Osteoblast (primary cell): ENCODE results near the gene SLC39A11. TPM values are rescaled to one million over a fixed set of nuclear protein-coding genes. Genes with fewer than 3 reads are reported as not detected.

ENCODE experiments used
- DNase-seq: peaks from one replicate; pipeline ENCODE4 v3.0.0; 2011; ENCODE audit warnings: low spot score, mixed read lengths; ENCODE audit not compliant: insufficient read length; ENCODE audit errors: missing footprints
- H2AFZ ChIP-seq: 2 replicates; pipeline ENCODE4 v1.6.0; 2011; ENCODE audit warnings: mild to moderate bottlenecking, low read length
- H3K27ac ChIP-seq: 2 replicates; pipeline ENCODE4 v1.5.1; 2011; ENCODE audit warnings: mild to moderate bottlenecking, low read depth, low read length, moderate library complexity
- H3K27me3 ChIP-seq: 2 replicates; pipeline ENCODE4 v1.6.0; 2012; ENCODE audit warnings: mild to moderate bottlenecking, control low read depth, inconsistent platforms, low read length, moderate library complexity; ENCODE audit not compliant: insufficient read depth
- H3K36me3 ChIP-seq: 2 replicates; pipeline ENCODE4 v1.5.1; 2011; ENCODE audit warnings: mild to moderate bottlenecking, low read length, control low read depth, moderate library complexity; ENCODE audit not compliant: insufficient read depth
- H3K4me1 ChIP-seq: 2 replicates; pipeline ENCODE4 v1.5.1; 2011; ENCODE audit warnings: mild to moderate bottlenecking, low read length, control low read depth, moderate library complexity; ENCODE audit not compliant: insufficient read depth
- H3K4me2 ChIP-seq: 2 replicates; pipeline ENCODE4 v1.6.0; 2011; ENCODE audit warnings: mild to moderate bottlenecking, low read length; ENCODE audit not compliant: insufficient read depth
- H3K4me3 ChIP-seq: fragments of 200-600 bp; sonication (generic); 3 replicates; pipeline ENCODE4 v1.5.1; 2012; ENCODE audit warnings: mild to moderate bottlenecking, low read length, inconsistent platforms; ENCODE audit not compliant: insufficient read depth
- H3K79me2 ChIP-seq: 2 replicates; pipeline ENCODE4 v1.6.0; 2012; ENCODE audit warnings: mild to moderate bottlenecking, low read length, control low read depth, inconsistent platforms; ENCODE audit not compliant: insufficient read depth
- H3K9me3 ChIP-seq: 2 replicates; pipeline ENCODE4 v1.5.1; 2011; ENCODE audit warnings: low read depth, low read length, control low read depth
- H4K20me1 ChIP-seq: 2 replicates; pipeline ENCODE4 v1.6.0; 2012; ENCODE audit warnings: mild to moderate bottlenecking, low read length, control low read depth; ENCODE audit not compliant: insufficient read depth
- CTCF ChIP-seq: IDR thresholded peaks from 2 replicates; pipeline ENCODE4 v1.5.1; 2011; ENCODE audit warnings: mild to moderate bottlenecking, low read depth, low read length, moderate library complexity; ENCODE audit errors: extremely low read depth
- total RNA-seq: library from RNA; depleted of rRNA; stranded (reverse); fragments of >200 nt; gene quantifications from 2 replicates; pipeline ENCODE4 v1.2.3, GENCODE V29; 2012

SLC39A11 gene
- total RNA-seq, 1 donor = 27.1 TPM

GRCh38 chr17:72631949-72632684 is 460.4 kb downstream of the SLC39A11 start:
- peaks cover 54% of the 10 kb centered on the region for H3K27me3 ChIP-seq
- no peaks in the 10 kb centered on the region for H3K36me3 ChIP-seq
- TF ChIP-seq CTCF = no peak
- peak overlapping the region; percentile 32 for H3K4me2 ChIP-seq
- H3K4me3 ChIP-seq = peak overlapping the region; percentile 13
- H3K4me1 ChIP-seq = no peaks in the 10 kb centered on the region
- H2AFZ ChIP-seq = peak overlapping the region; percentile 70
- H3K27ac ChIP-seq = no peak overlapping the region
- DNase-seq = no peak
- no peaks in the 10 kb centered on the region for H3K79me2 ChIP-seq
- H4K20me1 ChIP-seq = no peaks in the 10 kb centered on the region
- H3K9me3 ChIP-seq = no peaks in the 10 kb centered on the region

- no peak overlapping the region for H2AFZ ChIP-seq
- peaks cover 51% of the 10 kb centered on the region for H3K27me3 ChIP-seq
- H3K9me3 ChIP-seq = no peaks in the 10 kb centered on the region
- H3K27ac ChIP-seq = no peak overlapping the region
- no peak overlapping the region for H3K4me3 ChIP-seq
- TF ChIP-seq CTCF = no peak
- no peak for DNase-seq
- H3K4me2 ChIP-seq = no peak overlapping the region
- H4K20me1 ChIP-seq = no peaks in the 10 kb centered on the region
- H3K4me1 ChIP-seq = no peaks in the 10 kb centered on the region
- no peaks in the 10 kb centered on the region for H3K36me3 ChIP-seq
- H3K79me2 ChIP-seq = no peaks in the 10 kb centered on the region
These were observed 460.9 kb downstream of the SLC39A11 start for GRCh38 chr17:72631568-72631948.

GRCh38 chr17:72624652-72625051 is 467.8 kb downstream of the SLC39A11 start:
- Histone ChIP-seq H3K9me3 (no peaks in the 10 kb centered on the region), H3K79me2 (no peaks in the 10 kb centered on the region), H3K4me2 (no peak overlapping the region), H3K4me3 (no peak overlapping the region), H4K20me1 (no peaks in the 10 kb centered on the region), H3K27me3 (peaks cover 56% of the 10 kb centered on the region), H3K4me1 (no peaks in the 10 kb centered on the region), H2AFZ (no peak overlapping the region), H3K36me3 (no peaks in the 10 kb centered on the region), H3K27ac (no peak overlapping the region)
- DNase-seq = no peak
- no peak for TF ChIP-seq CTCF

- Histone ChIP-seq H3K4me1 (no peaks in the 10 kb centered on the region), H3K27me3 (peaks cover 57% of the 10 kb centered on the region), H3K4me2 (no peak overlapping the region), H3K36me3 (no peaks in the 10 kb centered on the region), H3K9me3 (no peaks in the 10 kb centered on the region), H4K20me1 (no peaks in the 10 kb centered on the region), H2AFZ (no peak overlapping the region), H3K27ac (no peak overlapping the region), H3K4me3 (no peak overlapping the region), H3K79me2 (no peaks in the 10 kb centered on the region)
- DNase-seq = no peak
- TF ChIP-seq CTCF = no peak
These were observed 468.3 kb downstream of the SLC39A11 start for GRCh38 chr17:72624226-72624625.
